GM21447 (cell line): ENCODE measurements around the gene FSTL3.

Experiments used
- ATAC-seq: cut with Tn5 transposase; IDR thresholded peaks from one replicate; pipeline ENCODE4 v1.9.1; 2021; ENCODE audit not compliant: unreplicated experiment

The FSTL3 gene

DNA sequence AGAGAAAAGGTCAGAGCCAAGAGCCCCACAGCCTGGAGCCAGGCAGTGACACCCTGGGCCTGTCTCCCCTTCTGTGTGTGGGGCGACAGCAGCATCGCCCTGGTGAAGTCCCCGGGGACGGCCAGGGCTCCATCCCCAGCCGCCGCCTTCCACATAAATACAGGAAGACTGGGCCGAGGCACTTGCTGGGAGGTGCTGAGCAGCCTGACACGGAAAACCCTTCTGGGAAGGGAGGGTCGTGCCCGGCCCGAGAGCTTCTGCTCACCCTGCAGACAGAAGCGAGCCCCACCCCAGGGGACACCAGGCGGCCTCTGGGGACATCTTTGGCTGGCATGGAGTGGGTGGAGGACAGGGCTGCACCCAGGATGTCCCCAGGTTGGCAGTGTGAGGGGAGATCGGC, 31.4 kb upstream of the FSTL3 start:
- ATAC-seq, result no peak

DNA sequence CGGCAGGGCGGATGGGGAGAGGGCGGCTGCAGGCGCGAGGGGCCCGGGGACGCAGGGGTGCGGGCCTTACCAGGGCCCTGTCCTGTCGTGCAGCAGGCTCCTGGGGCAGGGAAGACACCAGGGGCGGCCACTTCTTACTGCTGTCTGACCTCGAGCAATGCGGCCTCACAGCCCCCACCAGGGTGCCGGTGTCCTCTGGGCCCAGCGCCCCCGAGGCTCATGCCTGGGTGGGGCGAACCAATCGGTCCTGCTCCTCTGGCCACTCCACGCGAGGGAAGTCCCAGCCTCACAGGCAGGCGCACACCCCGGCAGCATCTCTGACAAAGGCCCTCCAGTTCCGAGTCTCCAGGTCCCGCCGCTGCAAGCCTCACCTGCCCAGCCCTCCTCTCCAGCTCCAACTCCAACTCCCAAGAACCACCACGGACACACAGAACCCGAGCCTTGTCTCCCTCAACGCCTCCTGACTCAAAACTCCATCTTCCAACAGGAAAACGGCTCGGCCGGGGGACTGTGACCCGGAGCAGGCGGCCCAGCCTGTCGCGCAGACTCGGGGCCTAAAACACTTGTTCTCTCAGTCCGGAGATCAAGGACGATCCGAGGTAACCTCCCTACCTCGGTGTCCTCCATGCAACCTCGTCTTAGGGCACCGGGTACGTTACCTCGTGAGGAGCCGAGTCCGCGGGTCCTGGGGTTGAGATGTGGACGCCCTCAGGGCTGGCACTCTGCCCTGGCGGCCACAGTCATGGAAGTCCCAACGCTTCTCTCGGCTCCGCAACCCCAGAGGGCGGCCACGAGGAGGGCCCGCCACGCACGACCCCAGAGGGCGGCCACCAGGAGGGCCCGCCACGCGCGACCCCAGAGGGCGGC, 30.0 kb upstream of the FSTL3 start:
- no peak for ATAC-seq

DNA sequence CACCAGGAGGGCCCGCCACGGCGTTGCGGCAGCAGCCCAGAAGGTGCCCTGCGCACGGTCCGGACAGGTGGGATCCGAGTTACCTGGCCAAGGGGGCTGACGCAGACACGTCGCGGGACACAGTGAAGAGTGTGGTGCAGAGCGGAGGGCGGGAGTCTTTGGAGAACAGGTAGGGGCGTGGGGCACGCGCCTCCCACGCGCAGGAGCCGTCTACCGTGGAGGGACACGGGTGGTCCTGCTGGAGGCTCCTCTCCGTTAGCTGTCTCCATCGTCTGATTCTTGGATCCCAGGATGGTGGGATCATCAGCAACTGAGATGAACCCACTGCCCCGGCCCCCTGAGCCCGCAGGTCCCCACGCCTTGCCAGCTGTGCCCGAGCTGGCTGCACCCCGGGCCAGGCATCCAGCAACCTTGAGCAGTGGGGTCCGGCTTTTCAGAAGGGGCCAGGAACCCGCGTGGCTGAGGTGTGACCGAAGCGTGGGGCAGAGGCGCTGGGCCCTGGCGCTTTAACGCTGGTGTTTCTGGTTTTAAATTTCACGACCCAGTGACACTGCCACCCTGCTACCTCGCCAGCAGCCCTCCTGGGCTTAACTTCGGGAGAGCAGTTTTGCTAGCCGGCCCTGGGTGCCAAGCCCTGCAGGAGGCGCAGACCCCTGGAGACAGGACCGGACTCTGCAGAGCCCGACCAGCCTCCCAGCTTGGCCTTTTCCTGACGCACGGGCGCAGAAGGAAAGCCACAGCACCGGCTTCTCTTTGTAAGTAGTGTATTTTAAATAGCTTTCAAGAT, 29.2 kb upstream of the FSTL3 start:
- no peak for ATAC-seq

DNA sequence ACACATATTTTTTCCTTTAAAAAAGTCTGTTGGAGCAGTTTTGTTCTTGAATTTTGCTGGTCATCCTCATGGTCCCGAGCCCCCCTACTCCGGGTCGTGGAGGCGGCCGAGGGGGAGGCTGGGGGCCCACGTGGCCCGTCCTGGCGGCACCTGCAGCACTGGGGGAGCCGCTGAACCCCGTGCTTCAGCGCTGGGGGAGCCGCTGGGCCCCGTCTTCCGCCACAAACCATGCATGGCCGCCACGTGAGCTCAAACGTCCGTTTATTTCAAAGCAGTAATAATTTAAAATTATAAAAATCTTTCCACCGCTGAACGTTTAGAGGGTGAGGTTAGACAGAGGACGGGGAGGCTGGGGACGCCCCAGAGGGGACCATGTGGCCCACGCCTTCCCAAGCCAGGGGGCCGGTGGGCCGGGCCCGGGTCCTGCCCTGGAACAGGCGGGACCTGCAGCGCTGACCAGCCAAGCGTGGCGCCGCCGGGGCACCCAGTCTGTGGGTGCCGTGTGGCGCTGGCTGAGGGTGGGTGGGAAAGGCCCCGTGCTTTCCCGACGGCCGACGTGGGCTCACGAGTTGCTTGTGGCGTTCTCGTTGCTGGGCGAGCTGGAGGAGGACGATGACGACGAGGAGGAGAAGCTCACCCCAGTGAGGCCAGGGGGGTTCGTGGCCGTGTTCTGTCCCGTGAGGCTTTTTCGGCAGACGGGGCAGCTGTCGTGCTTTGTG, 28.5 kb upstream of the FSTL3 start:
- ATAC-seq, result no peak

DNA sequence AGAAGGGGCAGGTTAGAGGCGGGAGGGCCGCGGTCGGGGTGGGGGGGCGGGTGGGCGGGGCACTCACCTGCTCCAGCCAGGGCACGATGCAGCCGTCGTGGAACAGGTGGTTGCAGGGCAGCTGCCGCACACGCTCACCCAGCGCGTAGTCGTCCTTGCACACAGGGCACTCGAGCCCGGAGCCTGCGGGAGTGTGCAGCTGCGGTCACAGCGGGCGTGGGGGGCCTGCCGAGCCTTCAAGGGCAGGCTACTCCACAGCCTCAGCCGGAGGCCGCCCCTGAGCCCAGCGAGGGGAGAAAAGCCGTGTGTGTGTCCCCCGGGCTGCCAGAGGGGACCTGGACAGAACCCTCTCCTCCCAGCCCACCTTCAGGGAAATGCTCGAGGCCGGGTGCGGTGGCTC, 27.9 kb upstream of the FSTL3 start:
- no peak for ATAC-seq

DNA sequence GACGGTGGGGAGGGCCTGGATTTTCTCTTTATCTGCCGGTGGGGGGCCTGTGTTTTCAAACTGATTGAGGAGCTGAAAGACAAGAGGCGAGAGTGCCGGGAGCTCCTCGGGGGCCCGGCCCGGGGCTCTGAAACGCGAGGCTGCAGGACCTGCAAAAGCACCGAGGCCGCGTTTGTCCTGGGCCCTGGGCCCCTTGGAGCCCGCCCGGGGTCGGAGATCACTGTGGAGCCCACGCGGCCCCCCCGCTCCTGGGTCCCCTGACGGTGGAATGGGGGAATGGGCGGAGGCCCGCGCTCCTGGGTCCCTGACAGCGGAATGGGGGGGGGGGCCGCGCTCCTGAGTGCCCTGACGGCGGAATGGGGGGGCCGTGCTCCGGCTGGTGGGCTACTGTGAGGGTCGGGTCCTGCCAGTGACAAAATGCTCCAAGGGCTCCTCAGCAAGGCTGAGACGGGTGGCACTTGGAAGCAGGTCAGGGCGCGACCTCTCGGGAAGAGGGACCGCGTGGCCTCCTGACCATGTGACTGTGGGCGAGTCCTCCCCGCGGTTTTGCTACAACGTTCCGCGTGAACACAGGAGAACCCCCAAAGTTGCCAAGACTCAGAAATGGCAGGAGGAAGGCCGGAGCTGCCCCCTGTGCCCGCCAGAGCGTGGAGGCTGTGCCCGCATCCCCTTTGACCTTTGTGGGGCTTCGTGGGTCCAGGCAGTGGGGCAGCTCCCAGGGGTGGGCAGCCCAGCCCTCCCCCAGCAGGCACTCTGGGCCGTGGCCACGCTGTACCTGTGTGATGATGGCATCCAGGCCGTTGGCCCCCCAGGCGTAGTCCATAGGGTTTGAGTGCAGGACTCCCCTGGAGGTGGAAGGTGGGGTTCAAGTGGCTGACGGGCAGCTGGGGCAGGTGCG, 27.0 kb upstream of the FSTL3 start:
- no peak for ATAC-seq

DNA sequence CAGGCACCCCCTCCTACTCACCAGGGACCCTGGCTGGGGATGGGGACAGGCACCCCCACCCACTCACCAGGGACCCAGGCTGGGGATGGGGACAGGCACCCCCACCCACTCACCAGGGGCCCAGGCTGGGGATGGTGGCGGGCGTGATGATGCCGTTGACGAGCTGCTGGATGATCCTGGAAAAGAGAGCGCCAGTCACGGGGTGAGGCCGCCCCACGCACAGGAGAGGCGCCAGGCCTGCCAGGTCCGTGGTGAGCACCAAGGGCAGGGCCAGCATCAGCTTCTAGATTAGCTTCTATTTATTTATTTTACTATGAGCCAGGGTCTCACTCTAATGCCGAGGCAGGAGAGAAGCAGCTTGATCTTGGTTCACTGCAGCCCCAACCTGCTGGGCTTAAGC, 26.1 kb upstream of the FSTL3 start:
- ATAC-seq, result no peak

DNA sequence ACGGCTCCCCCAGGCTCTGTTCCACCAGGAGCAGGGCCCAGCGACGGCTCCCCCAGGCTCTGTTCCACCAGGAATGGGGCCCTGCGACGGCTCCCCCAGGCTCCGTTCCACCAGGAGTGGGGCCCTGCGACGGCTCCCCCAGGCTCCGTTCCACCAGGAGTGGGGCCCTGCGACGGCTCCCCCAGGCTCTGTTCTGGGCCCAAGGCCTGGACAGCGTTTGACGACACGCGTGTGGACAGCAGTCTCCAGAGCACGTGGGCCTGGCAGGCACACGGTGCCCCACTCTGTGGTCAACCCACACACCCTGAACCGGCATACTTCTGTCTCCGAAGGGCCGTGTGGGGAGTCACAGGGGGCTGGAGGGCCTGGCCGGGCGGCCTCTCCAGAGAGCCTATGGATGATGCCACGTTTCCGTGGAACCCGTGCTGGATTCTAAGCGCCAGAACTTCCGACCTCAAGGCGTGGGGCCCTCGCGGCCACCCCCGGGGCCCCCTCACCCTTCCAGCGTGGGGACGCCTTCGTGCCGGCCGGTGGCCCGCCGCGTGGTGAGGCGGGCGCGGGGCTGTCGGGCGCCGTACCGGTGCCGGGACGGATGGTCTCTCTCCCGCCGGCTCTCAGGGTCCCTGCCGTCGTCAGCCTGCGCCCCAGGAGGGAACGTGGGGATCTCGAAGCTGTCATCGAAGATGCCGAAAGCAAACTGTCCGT, 24.9 kb upstream of the FSTL3 start:
- ATAC-seq, result no peak

DNA sequence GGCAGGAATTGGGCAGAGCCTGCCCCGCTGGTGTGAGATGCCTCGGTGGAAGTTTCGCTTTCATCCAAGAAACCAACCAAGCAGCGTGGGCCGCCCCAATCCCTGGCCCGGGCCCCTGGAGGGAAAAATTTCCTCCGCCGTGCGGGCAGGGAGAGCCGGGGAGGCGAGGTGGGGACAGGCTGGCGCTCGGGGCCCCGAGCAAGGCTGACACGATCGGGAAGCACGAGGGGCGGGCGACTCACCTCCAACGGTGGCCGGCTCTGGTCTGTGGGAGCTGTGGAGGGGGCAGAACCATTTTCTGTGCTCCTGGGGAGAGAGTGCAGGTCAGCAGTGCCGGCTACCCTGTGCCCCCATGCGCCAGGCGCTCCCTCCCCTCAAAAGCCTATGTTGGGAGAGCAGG, 24.2 kb upstream of the FSTL3 start:
- no peak for ATAC-seq

DNA sequence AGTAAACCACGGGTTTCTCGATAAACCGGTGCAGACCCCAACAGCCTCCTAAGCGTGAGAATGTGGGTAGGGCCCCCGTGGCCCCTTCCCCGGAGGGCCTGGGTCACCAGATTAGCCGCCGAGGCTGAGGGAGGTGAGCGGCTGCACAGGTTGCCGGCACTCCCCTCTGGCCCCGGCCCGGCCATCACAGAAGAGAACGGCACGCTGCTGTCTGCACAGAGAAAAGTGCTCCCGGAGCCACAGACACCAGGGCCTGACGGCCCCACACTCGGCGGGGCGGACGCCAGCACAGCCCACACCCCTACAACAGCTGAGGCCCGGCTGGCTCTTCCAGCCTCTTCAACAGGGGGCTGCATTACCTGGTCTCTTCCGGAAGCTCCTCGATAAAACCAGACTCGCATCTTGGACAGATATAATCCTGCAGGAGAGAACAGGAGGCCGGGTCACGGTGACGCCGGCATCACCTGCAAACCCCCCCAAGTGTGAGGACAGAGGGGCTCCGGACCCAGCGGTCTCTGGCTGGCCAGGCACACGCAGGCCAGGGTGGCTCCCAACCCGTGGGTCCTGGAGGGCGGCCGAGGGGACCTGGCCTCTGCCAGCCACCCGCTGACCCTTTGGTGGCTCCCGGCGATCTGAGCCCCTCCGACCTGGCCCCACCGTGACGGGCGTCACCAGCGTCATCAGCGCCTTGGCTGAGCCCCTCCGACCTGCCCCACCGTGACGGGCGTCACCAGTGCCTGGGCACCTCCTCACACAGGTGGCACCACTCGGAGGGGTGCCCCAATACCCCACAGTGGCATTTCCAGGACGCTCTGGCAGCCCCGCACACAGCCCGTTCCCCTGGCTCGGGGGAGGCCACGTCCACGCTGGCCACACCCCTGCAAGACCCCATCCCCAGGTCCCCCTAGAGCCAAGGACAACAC, 23.5 kb upstream of the FSTL3 start:
- no peak for ATAC-seq

DNA sequence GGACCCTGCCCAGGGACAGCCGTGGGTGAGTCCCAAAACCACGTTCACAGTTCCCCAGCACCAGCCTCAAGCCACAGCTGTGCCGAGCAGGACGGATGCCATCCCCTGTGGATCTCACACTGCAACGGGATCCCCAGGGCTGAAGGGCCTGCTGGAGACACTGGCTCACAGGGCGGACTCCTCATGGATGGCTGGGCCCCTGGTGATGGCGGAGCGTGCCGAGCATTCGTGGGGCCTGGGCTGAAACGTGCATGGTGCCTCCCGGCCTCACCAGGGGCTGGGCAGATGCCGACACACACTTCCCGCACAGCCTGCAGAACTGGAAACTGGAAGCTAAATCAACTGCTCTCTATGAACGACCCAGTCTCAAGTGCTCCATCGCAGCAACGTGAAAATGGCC, 22.8 kb upstream of the FSTL3 start:
- no peak for ATAC-seq

DNA sequence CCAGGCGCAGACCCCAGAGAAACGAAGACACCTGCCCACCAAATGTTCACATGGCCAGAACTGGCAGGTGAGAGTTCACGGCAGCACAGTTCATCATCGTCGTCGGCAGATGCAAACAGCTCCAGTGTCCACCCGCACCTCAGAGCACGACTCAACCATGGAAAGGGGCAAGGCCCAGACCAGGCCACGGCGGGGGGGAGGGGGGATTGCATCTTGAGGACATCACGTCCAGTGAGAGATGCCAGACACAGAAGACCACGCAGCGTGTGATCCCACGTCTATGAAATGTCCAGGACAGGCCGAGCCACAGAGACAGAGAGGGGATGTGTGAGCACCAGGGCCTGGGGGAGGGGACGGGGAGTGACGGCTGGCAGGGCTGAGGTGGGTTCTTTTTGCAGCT, 20.5 kb upstream of the FSTL3 start:
- no peak for ATAC-seq

DNA sequence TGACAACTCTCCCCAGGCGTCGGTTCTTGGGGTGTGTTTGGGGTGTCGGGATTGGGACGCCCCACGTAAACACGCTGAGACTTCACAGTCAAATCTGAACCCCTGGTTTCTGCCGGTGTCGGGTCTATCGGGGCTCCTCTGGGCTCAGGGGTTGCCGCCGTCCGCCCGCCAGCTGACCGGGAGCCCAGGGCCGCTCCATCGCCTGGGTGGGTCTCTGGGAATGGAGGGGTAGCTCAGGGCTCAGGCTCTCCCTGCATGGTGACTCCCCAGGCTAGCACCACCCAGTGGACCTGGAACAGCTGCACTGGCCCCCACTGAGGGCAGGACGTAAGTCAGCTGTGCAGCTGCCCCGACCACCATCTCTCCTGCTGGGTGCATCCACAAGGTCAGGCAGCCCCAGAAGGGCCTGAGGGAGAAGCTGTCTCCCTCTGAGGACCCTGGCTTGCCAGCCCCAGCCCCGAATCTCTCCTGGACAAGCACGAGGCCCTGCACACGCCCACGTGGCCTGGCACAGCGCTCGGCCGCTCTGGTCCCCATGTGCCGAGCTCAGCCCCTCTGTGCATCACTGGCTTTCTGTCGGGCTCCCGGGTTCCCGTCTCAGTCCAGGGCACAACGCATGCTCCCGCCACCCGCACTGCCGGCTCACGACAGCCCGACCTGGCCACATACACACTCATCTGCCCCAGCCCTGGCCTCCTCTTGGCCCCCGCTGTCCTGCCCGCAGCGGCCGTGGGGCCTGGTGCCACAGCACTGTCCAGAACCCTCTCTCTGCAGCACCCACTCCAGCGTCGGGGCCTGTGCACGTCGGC, 19.2 kb upstream of the FSTL3 start:
- no peak for ATAC-seq

DNA sequence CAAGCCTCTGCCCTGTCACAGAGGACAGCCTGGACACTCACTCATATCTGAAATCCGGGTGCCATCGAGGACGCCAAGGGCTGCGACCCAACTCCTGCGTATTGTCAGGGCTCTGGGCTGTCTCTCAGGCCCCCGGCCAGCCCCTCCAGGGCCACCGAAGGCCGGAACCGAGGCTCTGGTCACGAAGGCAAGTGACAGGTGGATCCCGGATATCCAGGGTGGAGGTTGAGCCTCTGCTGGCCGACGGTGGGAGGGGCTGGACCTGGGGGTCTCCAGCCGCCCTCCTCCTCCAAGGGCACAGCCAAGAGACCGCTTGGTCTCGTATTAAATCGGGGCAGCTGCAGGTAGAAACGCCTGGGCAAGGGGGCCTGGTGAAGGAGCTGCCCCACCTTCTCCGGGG, 18.6 kb upstream of the FSTL3 start:
- ATAC-seq, result no peak

DNA sequence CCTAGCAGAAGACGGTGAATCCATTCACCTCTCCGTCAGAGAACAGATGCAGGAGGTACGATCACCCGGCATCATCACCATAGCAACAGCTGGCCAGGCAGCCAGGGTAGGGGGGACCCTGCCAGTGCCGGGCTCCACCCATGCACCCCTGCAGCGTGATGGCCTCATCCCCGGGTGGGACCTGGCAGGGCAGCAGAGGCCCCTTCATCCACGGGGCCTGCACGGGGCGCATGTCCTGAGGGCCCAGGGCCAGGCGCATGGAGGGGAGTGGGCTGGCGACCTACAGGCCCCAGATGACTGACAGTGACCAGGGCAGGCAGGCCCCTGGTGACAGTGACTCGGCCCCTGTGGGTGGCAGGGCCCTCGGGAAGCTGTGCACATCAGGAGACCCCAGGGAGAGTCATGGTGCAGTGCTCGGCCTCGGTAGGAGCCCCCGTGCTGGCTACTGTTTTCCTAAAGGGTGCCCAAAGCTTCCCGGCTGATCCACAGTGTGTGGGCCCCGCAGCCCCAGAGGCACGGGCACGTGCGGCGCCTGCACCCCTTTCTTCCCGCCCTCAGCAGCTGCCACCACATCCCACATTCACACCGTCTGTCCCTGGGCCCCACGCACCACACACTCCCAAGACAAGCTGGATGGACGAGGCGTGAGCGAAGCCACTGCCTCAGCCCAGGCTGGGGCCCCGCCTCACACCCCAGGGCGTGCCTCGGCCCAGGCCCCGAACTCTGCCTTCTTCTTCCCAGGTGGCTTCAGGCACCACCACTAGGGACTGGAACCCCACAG, 17.9 kb upstream of the FSTL3 start:
- no peak for ATAC-seq

DNA sequence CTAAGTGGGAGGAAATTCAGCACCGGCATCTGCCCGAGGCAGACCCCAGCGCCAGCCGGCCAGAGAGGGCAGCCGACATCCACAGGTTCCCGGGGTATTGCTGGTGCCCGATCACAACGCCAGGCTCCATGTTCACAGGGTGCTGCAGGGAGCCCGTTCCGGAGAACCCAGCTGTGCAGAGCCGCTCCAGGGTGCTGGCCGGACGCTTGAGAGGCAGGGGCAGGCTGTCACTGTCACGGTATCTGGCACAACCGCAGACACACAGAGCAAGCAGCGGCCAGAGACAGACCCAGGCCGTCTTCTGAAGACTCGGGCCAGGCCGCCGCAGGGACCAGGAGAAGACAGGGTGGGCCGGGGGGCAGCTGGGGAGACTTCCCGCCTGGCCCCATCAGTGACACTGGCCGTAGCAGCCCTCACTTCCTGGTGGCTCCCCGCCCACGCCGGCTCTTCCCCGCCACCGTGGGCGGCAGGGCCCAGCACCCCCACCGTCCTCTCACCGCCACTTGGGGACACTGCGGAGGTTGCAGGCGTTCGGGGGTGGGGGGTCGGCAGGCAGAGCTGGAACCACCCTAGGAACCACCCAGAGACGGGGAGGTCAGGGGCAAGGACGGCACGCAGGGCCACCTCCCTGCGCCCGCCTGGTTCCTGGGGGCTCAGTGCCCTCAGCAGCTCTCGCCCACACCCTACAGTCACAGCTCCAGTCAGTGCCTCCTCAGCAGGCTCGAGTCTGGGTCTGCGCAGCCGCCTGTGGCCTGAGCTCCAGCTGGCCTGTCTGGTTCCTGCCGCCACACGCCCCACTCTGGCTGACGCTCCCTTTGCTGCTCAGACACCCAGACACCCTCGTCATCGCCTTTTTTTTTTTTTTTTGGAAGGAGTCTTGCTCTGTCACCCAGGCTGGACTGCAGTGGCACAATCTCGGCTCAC, 17.0 kb upstream of the FSTL3 start:
- ATAC-seq, result no peak
